SK-N-SH (cell line): ENCODE data around the gene DGAT2. TPM values are rescaled to one million over a fixed set of nuclear protein-coding genes. Genes with fewer than 3 reads are reported as not detected.
A peak's percentile ranks its signal among the peaks of the same experiment; 100 is the strongest.

Experiments
- CTCF ChIA-PET: fragments of 300-600, 350-600 bp; formaldehyde crosslinking; extraction: SDS; loops from one replicate; lab custom pipeline; 2021; lab: Yijun Ruan, JAX
- POLR2A ChIA-PET: fragments of 350-600 bp; sonication (Branson Sonifier 250); formaldehyde crosslinking; extraction: SDS; loops from one replicate; lab custom pipeline; 2020; ENCODE audit warnings: antibody characterized with exemption, inconsistent platforms; lab: Yijun Ruan, JAX
- DNase-seq: peaks from one replicate; pipeline ENCODE4 v3.0.0; 2012
- H2AFZ ChIP-seq: fragments of 200-600 bp; sonication (generic); 2 replicates; pipeline ENCODE4 v1.8.1; 2016; ENCODE audit warnings: antibody characterized with exemption, mild to moderate bottlenecking, low read depth
- H3F3A ChIP-seq: fragments of 200-600 bp; sonication (generic); replicated peaks from 2 replicates; pipeline ENCODE3; 2016; ENCODE audit warnings: antibody characterized with exemption, mild to moderate bottlenecking; ENCODE audit not compliant: insufficient read depth
- H3K27ac ChIP-seq, 2 experiments: fragments of 200-500 bp in 1 of 2; fragments of 200-600 bp in 1 of 2; sonication (Bioruptor generic) in 1 of 2; sonication (generic), shearing (Covaris generic) in 1 of 2; 2 replicates each; pipeline versions ENCODE4 v1.5.1 to v1.6.1; 2014 to 2016; ENCODE audit warnings: low read depth in 2 of 2, inconsistent platforms in 1 of 2, low read length in 1 of 2, mild to moderate bottlenecking in 1 of 2, mixed read lengths in 1 of 2
- H3K27me3 ChIP-seq: fragments of 200-600 bp; sonication (generic), shearing (Covaris generic); 2 replicates; pipeline ENCODE4 v1.6.1; 2016; ENCODE audit warnings: mixed run types; ENCODE audit not compliant: insufficient read depth
- H3K36me3 ChIP-seq, 2 experiments: fragments of 200-500 bp in 1 of 2; fragments of 200-600 bp in 1 of 2; sonication (Bioruptor generic) in 1 of 2; sonication (generic) in 1 of 2; replicated peaks in 1 of 2; 2 replicates each; pipeline versions ENCODE3 to v1.5.1; 2014 to 2016; ENCODE audit warnings: low read length in 1 of 2, mild to moderate bottlenecking in 1 of 2; ENCODE audit not compliant: insufficient read depth in 2 of 2, control insufficient read depth in 1 of 2
- H3K4me1 ChIP-seq, 2 experiments: fragments of 200-500 bp in 1 of 2; fragments of 200-600 bp in 1 of 2; sonication (Bioruptor generic) in 1 of 2; sonication (generic), shearing (Covaris generic) in 1 of 2; 2 replicates each; pipeline versions ENCODE4 v1.5.1 to v1.6.1; 2014 to 2016; ENCODE audit warnings: low read depth in 1 of 2, low read length in 1 of 2, mixed run types in 1 of 2; ENCODE audit not compliant: insufficient read depth in 2 of 2, control insufficient read depth in 1 of 2
- H3K4me2 ChIP-seq: fragments of 200-600 bp; sonication (generic), shearing (Covaris generic); 2 replicates; pipeline ENCODE4 v1.6.1; 2017; ENCODE audit warnings: mixed run types
- H3K4me3 ChIP-seq, 2 experiments: fragments of 200-500 bp in 1 of 2; fragments of 200-600 bp in 1 of 2; sonication (Bioruptor generic) in 1 of 2; sonication (generic), shearing (Covaris generic) in 1 of 2; 2 replicates each; pipeline versions ENCODE4 v1.5.1 to v1.8.1; 2014 to 2016; ENCODE audit warnings: low read depth in 2 of 2, inconsistent platforms in 1 of 2, low read length in 1 of 2, mild to moderate bottlenecking in 1 of 2, mixed read lengths in 1 of 2, moderate library complexity in 1 of 2
- H3K79me2 ChIP-seq: fragments of 200-600 bp; sonication (generic); 2 replicates; pipeline ENCODE4 v1.8.1; 2017; ENCODE audit warnings: mild to moderate bottlenecking; ENCODE audit not compliant: insufficient read depth
- H3K9ac ChIP-seq: fragments of 200-600 bp; sonication (generic); 2 replicates; pipeline ENCODE4 v1.6.1; 2017; ENCODE audit warnings: mixed run types
- H3K9me2 ChIP-seq: fragments of 200-600 bp; sonication (generic); 2 replicates; pipeline ENCODE4 v1.6.1; 2017; ENCODE audit warnings: mixed run types
- H3K9me3 ChIP-seq: fragments of 200-600 bp; sonication (generic); 2 replicates; pipeline ENCODE4 v1.6.1; 2017; ENCODE audit warnings: mixed run types, mild to moderate bottlenecking, moderate library complexity
- H4K20me1 ChIP-seq: fragments of 200-600 bp; sonication (generic); 2 replicates; pipeline ENCODE4 v1.6.1; 2017; ENCODE audit warnings: mild to moderate bottlenecking, mixed run types; ENCODE audit not compliant: insufficient read depth
- CHD2 ChIP-seq: fragments of 150-350 bp; IDR thresholded peaks from 2 replicates; pipeline ENCODE4 v1.6.1; 2018; ENCODE audit warnings: low read length; ENCODE audit not compliant: partially characterized antibody
- ELF1 ChIP-seq: IDR thresholded peaks from 2 replicates; pipeline ENCODE4 v1.4.0; 2012
- EP300 ChIP-seq, 2 experiments: IDR thresholded peaks; 2 replicates each; pipeline versions ENCODE4 v1.4.0 to v1.6.1; 2012; ENCODE audit warnings: borderline replicate concordance in 1 of 2, low read depth in 1 of 2, low read length in 1 of 2
- FOXM1 ChIP-seq: IDR thresholded peaks from 2 replicates; pipeline ENCODE4 v1.4.0; 2012; ENCODE audit warnings: low read depth, mild to moderate bottlenecking
- MAX ChIP-seq: IDR thresholded peaks from 2 replicates; pipeline ENCODE4 v1.4.0; 2012; ENCODE audit warnings: low read depth
- MXI1 ChIP-seq: IDR thresholded peaks from 2 replicates; pipeline ENCODE4 v1.6.1; 2012; ENCODE audit warnings: mild to moderate bottlenecking, low read depth, low read length, improper control_type of control experiment
- NRF1 ChIP-seq: IDR thresholded peaks from 2 replicates; pipeline ENCODE4 v1.6.1; 2012; ENCODE audit warnings: low read depth, mild to moderate bottlenecking, low read length
- POLR2AphosphoS5 ChIP-seq: IDR thresholded peaks from 2 replicates; pipeline ENCODE4 v1.6.1; 2012; ENCODE audit warnings: low read depth, low read length
- RAD21 ChIP-seq: IDR thresholded peaks from 2 replicates; pipeline ENCODE4 v1.6.1; 2012; ENCODE audit warnings: mild to moderate bottlenecking, low read length
- RCOR1 ChIP-seq: fragments of 150-350 bp; IDR thresholded peaks from 2 replicates; pipeline ENCODE4 v1.6.1; 2017; ENCODE audit warnings: antibody characterized with exemption, low read length
- REST ChIP-seq: IDR thresholded peaks from 2 replicates; pipeline ENCODE4 v1.6.1; 2012; ENCODE audit warnings: mild to moderate bottlenecking, low read depth, low read length, moderate library complexity
- RFX5 ChIP-seq: IDR thresholded peaks from 2 replicates; pipeline ENCODE4 v1.6.1; 2012; ENCODE audit warnings: mild to moderate bottlenecking, improper control_type of control experiment, low read length
- SMC3 ChIP-seq: IDR thresholded peaks from 2 replicates; pipeline ENCODE4 v1.6.1; 2012; ENCODE audit warnings: low read depth, low read length, improper control_type of control experiment
- TEAD4 ChIP-seq: IDR thresholded peaks from 2 replicates; pipeline ENCODE4 v1.4.0; 2012; ENCODE audit warnings: mild to moderate bottlenecking, borderline replicate concordance; ENCODE audit not compliant: insufficient read depth
- YY1 ChIP-seq: IDR thresholded peaks from 2 replicates; pipeline ENCODE4 v1.4.0; 2012; ENCODE audit warnings: low read depth, mild to moderate bottlenecking
- WGBS: methylation state at CpG from one replicate; pipeline ENCODE4 v1.1.6; 2017; ENCODE audit warnings: low lambda C conversion rate; 5-methylcytosine and 5-hydroxymethylcytosine counted together
- polyA plus RNA-seq, 3 experiments: library from polyadenylated mRNA; depleted of rRNA; stranded (reverse); fragments of >200 nt; gene quantifications; 2 replicates each; pipeline ENCODE4 v1.2.3, GENCODE V29; 2012
- TF ChIP-seq, protein P1 (sequence below): fragments of 200-600 bp; sonication (generic); IDR thresholded peaks from 2 replicates; pipeline ENCODE4 v1.6.1; 2017; ENCODE audit warnings: antibody characterized with exemption, mild to moderate bottlenecking, moderate library complexity

DGAT2 gene, protein sequence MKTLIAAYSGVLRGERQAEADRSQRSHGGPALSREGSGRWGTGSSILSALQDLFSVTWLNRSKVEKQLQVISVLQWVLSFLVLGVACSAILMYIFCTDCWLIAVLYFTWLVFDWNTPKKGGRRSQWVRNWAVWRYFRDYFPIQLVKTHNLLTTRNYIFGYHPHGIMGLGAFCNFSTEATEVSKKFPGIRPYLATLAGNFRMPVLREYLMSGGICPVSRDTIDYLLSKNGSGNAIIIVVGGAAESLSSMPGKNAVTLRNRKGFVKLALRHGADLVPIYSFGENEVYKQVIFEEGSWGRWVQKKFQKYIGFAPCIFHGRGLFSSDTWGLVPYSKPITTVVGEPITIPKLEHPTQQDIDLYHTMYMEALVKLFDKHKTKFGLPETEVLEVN
- 1.1 and 1.4 TPM in 2 replicates for polyA plus RNA-seq (2012; rRNA removed)
- polyA plus RNA-seq (2012; cell fraction: cytosol; rRNA removed), result 0.88 and 1.3 TPM in 2 replicates
- polyA plus RNA-seq (2012; cell fraction: nucleus; rRNA removed), result 0.87 and 0.93 TPM in 2 replicates

DNA sequence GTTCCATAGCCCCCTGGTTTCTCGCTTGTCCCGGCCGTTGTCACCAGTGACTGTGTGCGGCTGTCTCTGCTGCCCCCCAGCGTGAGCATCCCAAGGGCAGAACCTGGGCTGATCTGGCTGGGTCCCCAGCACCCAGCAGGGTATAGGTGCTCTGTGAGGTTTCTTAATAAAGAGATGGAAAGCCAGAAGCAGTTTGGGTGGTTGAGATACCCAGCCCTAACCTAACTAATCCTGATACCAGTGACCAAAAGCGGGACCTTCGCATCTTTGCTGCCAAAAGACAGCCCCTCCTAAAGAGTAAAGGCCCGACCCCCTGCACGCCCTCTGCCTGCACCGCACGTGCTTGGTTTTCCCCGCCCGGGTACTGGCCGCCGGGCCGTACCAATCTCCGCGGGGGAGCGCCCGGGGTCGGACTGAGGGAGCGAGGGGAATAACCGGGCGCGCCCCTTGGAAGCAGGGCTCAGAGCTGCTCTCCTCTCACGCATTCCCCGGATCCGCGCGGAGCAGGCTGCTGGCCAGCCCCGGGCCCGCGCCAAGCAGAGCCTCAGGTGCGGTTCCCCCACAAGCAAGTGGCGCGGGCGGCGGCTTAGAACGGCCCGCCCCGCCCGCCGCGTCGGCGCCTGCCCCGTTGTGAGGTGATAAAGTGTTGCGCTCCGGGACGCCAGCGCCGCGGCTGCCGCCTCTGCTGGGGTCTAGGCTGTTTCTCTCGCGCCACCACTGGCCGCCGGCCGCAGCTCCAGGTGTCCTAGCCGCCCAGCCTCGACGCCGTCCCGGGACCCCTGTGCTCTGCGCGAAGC lies at the start of gene DGAT2:
TSS of gene DGAT2 (plus strand) at position 667 of the 797 bp plus-strand sequence. CDS start 214 bp downstream, outside the sequence.
- H3K79me2 ChIP-seq, result no peaks in the 10 kb centered on the region
- POLR2A ChIA-PET, result no interaction called here
- 6% methylated on average over 34 of the region's 66 CpGs for WGBS
- H3K4me1 ChIP-seq, result peaks cover 5 to 11% of the 10 kb centered on the region in 2 experiments; a peak in 3 of 4 replicates
- no peaks in the 10 kb centered on the region for H3K9me3 ChIP-seq
- H3K27ac ChIP-seq, result no peak within 1 kb of the TSS; a peak in 1 of 4 replicates
- peak within 1 kb of the TSS; percentile 47 to 57 for H3K4me3 ChIP-seq
- H4K20me1 ChIP-seq, result no peaks in the 10 kb centered on the region
- H3K27me3 ChIP-seq, result peaks cover 8% of the 10 kb centered on the region
- TF ChIP-seq POLR2AphosphoS5 (no peak), RAD21 (peak; percentile 49), EP300 (IDR thresholded peaks at IDR 0.05; ENCODE audit: borderline replicate concordance in 1 of 2, low read depth in 1 of 2, low read length in 1 of 2) (peak in 1 of 2 experiments; percentile 54; a peak in 1 of 4 replicates), ELF1 (no peak), TEAD4 (0 out of 2 replicates have a peak, but pooled peaks have one; percentile 13), REST (no peak), CHD2 (no peak), FOXM1 (no peak), SMC3 (no peak), MAX (peak; percentile 99), YY1 (no peak), RCOR1 (0 out of 2 replicates have a peak, but pooled peaks have one; percentile 2), MXI1 (peak; percentile 73), RFX5 (no peak), NRF1 (0 out of 2 replicates have a peak, but pooled peaks have one; percentile 16)
- TF ChIP-seq, protein P1, sequence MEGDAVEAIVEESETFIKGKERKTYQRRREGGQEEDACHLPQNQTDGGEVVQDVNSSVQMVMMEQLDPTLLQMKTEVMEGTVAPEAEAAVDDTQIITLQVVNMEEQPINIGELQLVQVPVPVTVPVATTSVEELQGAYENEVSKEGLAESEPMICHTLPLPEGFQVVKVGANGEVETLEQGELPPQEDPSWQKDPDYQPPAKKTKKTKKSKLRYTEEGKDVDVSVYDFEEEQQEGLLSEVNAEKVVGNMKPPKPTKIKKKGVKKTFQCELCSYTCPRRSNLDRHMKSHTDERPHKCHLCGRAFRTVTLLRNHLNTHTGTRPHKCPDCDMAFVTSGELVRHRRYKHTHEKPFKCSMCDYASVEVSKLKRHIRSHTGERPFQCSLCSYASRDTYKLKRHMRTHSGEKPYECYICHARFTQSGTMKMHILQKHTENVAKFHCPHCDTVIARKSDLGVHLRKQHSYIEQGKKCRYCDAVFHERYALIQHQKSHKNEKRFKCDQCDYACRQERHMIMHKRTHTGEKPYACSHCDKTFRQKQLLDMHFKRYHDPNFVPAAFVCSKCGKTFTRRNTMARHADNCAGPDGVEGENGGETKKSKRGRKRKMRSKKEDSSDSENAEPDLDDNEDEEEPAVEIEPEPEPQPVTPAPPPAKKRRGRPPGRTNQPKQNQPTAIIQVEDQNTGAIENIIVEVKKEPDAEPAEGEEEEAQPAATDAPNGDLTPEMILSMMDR, result 0 out of 2 replicates have a peak, but pooled peaks have one; percentile 7
- TF ChIP-seq, all 33 proteins: peak for 8
- CTCF ChIA-PET, result interaction anchor here (0.7 to 1.6 kb wide), 8 partner anchors 10 to 112 kb away, joined by 3 to 5 read pairs (median 3); no protein-coding TSS in a partner anchor
- no peaks in the 10 kb centered on the region for H3K9me2 ChIP-seq
- no peaks in the 10 kb centered on the region for H3K36me3 ChIP-seq
- DNase-seq, result peak; percentile 93
- peak within 1 kb of the TSS; percentile 82 for H3K4me2 ChIP-seq
- no peaks in the 10 kb centered on the region for H3F3A ChIP-seq
- peak within 1 kb of the TSS; percentile 41; the same call in 1 of the 2 replicates for H3K9ac ChIP-seq
- peak within 1 kb of the TSS; percentile 76 for H2AFZ ChIP-seq
